Measurements from ENCODE around the gene DOCK11.
"Not testable (repeated sequence)": the region's sequence is repeated elsewhere in the genome, so short reads cannot be mapped to it uniquely, and the experiment has no call there.

DOCK11 gene

GRCh38 chrX:118702741-118703140 is 207.1 kb downstream of the DOCK11 start:
- Histone ChIP-seq H3K36me3 (replicated peaks) (no peaks in the 10 kb centered on the region), H3K4me1 (peaks cover 4% of the 10 kb centered on the region; the same call in 1 of the 2 replicates), H3K9me3 (no peaks in the 10 kb centered on the region), H3K4me3 (no peak overlapping the region), H3K27me3 (ENCODE audit: low read depth) (no peaks in the 10 kb centered on the region)
- peak in 1 of 2 experiments; percentile 18 for DNase-seq (ENCODE audit: low spot score in 2 of 2)
- in situ Hi-C loops (cut with MboI; ENCODE audit: low sequenced_read_pairs), result no loop called here

- H3K27me3 ChIP-seq (ENCODE audit: low read depth), result no peaks in the 10 kb centered on the region
- in situ Hi-C loops (cut with MboI; ENCODE audit: low sequenced_read_pairs), result no loop called here
- DNase-seq (ENCODE audit: low spot score in 2 of 2), result no peak
Observed at GRCh38 chrX:118706681-118707080, 211.1 kb downstream of the DOCK11 start.

GRCh38 chrX:118714521-118714920 is 218.9 kb downstream of the DOCK11 start:
- H3K9me3 ChIP-seq, result no peaks in the 10 kb centered on the region; the same call in 1 of the 2 replicates
- no peak overlapping the region for H3K4me3 ChIP-seq
- in situ Hi-C loops (cut with MboI; ENCODE audit: low sequenced_read_pairs), result no loop called here
- DNase-seq (ENCODE audit: low spot score in 2 of 2), result no peak
- no peaks in the 10 kb centered on the region for H3K36me3 ChIP-seq (replicated peaks)
- H3K27me3 ChIP-seq (ENCODE audit: low read depth), result no peaks in the 10 kb centered on the region
- H3K4me1 ChIP-seq, result no peaks in the 10 kb centered on the region

More at GRCh38 chrX:118706681-118707080, 211.1 kb downstream of the DOCK11 start:
- no peaks in the 10 kb centered on the region for H3K9me3 ChIP-seq
- H3K4me3 ChIP-seq, result no peak overlapping the region
- no peaks in the 10 kb centered on the region for H3K36me3 ChIP-seq (replicated peaks)
- peaks cover 4% of the 10 kb centered on the region; the same call in 1 of the 2 replicates for H3K4me1 ChIP-seq

GRCh38 chrX:118715917-118716316 is 220.3 kb downstream of the DOCK11 start:
- H3K4me3 ChIP-seq; DNase-seq (ENCODE audit: low spot score in 2 of 2); H3K9me3 ChIP-seq; H3K4me1 ChIP-seq; in situ Hi-C loops (cut with MboI; ENCODE audit: low sequenced_read_pairs); H3K36me3 ChIP-seq (replicated peaks); H3K27me3 ChIP-seq (ENCODE audit: low read depth): not testable (repeated sequence)

GRCh38 chrX:118716833-118717232 is 221.2 kb downstream of the DOCK11 start:
- H3K4me3 ChIP-seq; DNase-seq (ENCODE audit: low spot score in 2 of 2); H3K4me1 ChIP-seq; H3K27me3 ChIP-seq (ENCODE audit: low read depth); H3K36me3 ChIP-seq (replicated peaks); in situ Hi-C loops (cut with MboI; ENCODE audit: low sequenced_read_pairs); H3K9me3 ChIP-seq: not testable (repeated sequence)

GRCh38 chrX:118717678-118718391 is 222.2 kb downstream of the DOCK11 start:
- no peaks in the 10 kb centered on the region for H3K27me3 ChIP-seq (ENCODE audit: low read depth)
- H3K36me3 ChIP-seq (replicated peaks), result no peaks in the 10 kb centered on the region
- in situ Hi-C loops (cut with MboI; ENCODE audit: low sequenced_read_pairs), result no loop called here
- no peak for DNase-seq (ENCODE audit: low spot score in 2 of 2)
- H3K4me1 ChIP-seq, result no peaks in the 10 kb centered on the region
- no peaks in the 10 kb centered on the region; the same call in 1 of the 2 replicates for H3K9me3 ChIP-seq
- H3K4me3 ChIP-seq, result no peak overlapping the region

- DNase-seq (ENCODE audit: low spot score in 2 of 2), result no peak
- Histone ChIP-seq H3K4me1 (no peaks in the 10 kb centered on the region), H3K36me3 (replicated peaks) (no peaks in the 10 kb centered on the region), H3K9me3 (no peaks in the 10 kb centered on the region; the same call in 1 of the 2 replicates), H3K4me3 (no peak overlapping the region), H3K27me3 (ENCODE audit: low read depth) (no peaks in the 10 kb centered on the region)
- in situ Hi-C loops (cut with MboI; ENCODE audit: low sequenced_read_pairs), result no loop called here
Observed at GRCh38 chrX:118718737-118719136, 223.1 kb downstream of the DOCK11 start.

- H3K4me1 ChIP-seq, result no peaks in the 10 kb centered on the region
- H3K4me3 ChIP-seq, result no peak overlapping the region
- in situ Hi-C loops (cut with MboI; ENCODE audit: low sequenced_read_pairs), result no loop called here
- DNase-seq (ENCODE audit: low spot score in 2 of 2), result no peak
- H3K36me3 ChIP-seq (replicated peaks), result no peaks in the 10 kb centered on the region
- H3K27me3 ChIP-seq (ENCODE audit: low read depth), result no peaks in the 10 kb centered on the region
- no peaks in the 10 kb centered on the region; the same call in 1 of the 2 replicates for H3K9me3 ChIP-seq
Observed at GRCh38 chrX:118720058-118720707, 224.6 kb downstream of the DOCK11 start.

- H3K4me3 ChIP-seq, result no peak overlapping the region
- in situ Hi-C loops (cut with MboI; ENCODE audit: low sequenced_read_pairs), result no loop called here
- no peaks in the 10 kb centered on the region for H3K27me3 ChIP-seq (ENCODE audit: low read depth)
- H3K9me3 ChIP-seq, result no peaks in the 10 kb centered on the region
- no peak for DNase-seq (ENCODE audit: low spot score in 2 of 2)
- H3K4me1 ChIP-seq, result peaks cover 5% of the 10 kb centered on the region; the same call in 1 of the 2 replicates
- no peaks in the 10 kb centered on the region for H3K36me3 ChIP-seq (replicated peaks)
Observed at GRCh38 chrX:118723376-118723775, 227.8 kb downstream of the DOCK11 start.

- no peaks in the 10 kb centered on the region for H3K27me3 ChIP-seq (ENCODE audit: low read depth)
- no peaks in the 10 kb centered on the region for H3K36me3 ChIP-seq (replicated peaks)
- in situ Hi-C loops (cut with MboI; ENCODE audit: low sequenced_read_pairs), result no loop called here
- no peak for DNase-seq (ENCODE audit: low spot score in 2 of 2)
- no peaks in the 10 kb centered on the region for H3K9me3 ChIP-seq
- H3K4me3 ChIP-seq, result no peak overlapping the region
- peaks cover 10% of the 10 kb centered on the region; the same call in 1 of the 2 replicates for H3K4me1 ChIP-seq
Observed at GRCh38 chrX:118724365-118724764, 228.8 kb downstream of the DOCK11 start.

- no peaks in the 10 kb centered on the region for H3K27me3 ChIP-seq (ENCODE audit: low read depth)
- H3K9me3 ChIP-seq, result no peaks in the 10 kb centered on the region
- H3K36me3 ChIP-seq (replicated peaks), result no peaks in the 10 kb centered on the region
- in situ Hi-C loops (cut with MboI; ENCODE audit: low sequenced_read_pairs), result no loop called here
- H3K4me1 ChIP-seq, result peaks cover 10% of the 10 kb centered on the region; the same call in 1 of the 2 replicates
- no peak overlapping the region for H3K4me3 ChIP-seq
- DNase-seq (ENCODE audit: low spot score in 2 of 2), result no peak
Observed at GRCh38 chrX:118724775-118725174, 229.2 kb downstream of the DOCK11 start.

GRCh38 chrX:118726396-118726795 is 230.8 kb downstream of the DOCK11 start:
- Histone ChIP-seq H3K4me3 (no peak overlapping the region), H3K4me1 (peaks cover 10% of the 10 kb centered on the region; the same call in 1 of the 2 replicates), H3K9me3 (no peaks in the 10 kb centered on the region), H3K36me3 (replicated peaks) (no peaks in the 10 kb centered on the region), H3K27me3 (ENCODE audit: low read depth) (no peaks in the 10 kb centered on the region)
- in situ Hi-C loops (cut with MboI; ENCODE audit: low sequenced_read_pairs), result no loop called here
- no peak for DNase-seq (ENCODE audit: low spot score in 2 of 2)

GRCh38 chrX:118726887-118727685 is 231.5 kb downstream of the DOCK11 start, which contains the start of gene IL13RA1:
Gene IL13RA1 (plus strand): TSS chrX:118727606. CDS start chrX:118727639, 33 bp downstream.
- DNase-seq (ENCODE audit: low spot score in 2 of 2), result peak; percentile 91 to 92
- Histone ChIP-seq H3K36me3 (replicated peaks) (no peaks in the 10 kb centered on the region), H3K4me3 (peak within 1 kb of the TSS; percentile 67), H3K9me3 (no peaks in the 10 kb centered on the region), H3K27me3 (ENCODE audit: low read depth) (no peaks in the 10 kb centered on the region), H3K4me1 (peaks cover 10% of the 10 kb centered on the region; the same call in 1 of the 2 replicates)
- in situ Hi-C loops (cut with MboI; ENCODE audit: low sequenced_read_pairs), result no loop called here
